Measurements from ENCODE around the gene IL17RB.

The IL17RB gene

DNA sequence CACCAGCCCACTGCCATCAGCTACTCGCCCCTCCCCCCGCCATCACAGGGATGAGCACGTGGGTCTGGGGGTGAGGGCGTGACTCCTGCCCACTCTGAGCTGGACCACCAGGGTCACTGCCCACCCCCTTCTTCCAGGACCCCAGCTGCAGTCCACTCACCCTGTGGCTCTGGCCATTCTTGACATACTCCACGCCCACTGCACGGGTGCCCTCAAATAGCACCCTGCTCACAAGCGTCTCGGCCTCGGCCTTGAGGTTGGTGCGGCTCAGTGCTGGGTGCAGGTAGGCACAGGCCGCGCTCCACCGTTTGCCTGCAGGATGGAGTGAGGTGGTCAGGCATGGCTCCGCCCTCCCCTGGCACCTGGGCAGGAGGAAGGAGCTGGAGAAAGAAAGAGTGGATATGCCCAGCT, 24.0 kb upstream of the IL17RB start:
- TF ChIP-seq, protein P1, sequence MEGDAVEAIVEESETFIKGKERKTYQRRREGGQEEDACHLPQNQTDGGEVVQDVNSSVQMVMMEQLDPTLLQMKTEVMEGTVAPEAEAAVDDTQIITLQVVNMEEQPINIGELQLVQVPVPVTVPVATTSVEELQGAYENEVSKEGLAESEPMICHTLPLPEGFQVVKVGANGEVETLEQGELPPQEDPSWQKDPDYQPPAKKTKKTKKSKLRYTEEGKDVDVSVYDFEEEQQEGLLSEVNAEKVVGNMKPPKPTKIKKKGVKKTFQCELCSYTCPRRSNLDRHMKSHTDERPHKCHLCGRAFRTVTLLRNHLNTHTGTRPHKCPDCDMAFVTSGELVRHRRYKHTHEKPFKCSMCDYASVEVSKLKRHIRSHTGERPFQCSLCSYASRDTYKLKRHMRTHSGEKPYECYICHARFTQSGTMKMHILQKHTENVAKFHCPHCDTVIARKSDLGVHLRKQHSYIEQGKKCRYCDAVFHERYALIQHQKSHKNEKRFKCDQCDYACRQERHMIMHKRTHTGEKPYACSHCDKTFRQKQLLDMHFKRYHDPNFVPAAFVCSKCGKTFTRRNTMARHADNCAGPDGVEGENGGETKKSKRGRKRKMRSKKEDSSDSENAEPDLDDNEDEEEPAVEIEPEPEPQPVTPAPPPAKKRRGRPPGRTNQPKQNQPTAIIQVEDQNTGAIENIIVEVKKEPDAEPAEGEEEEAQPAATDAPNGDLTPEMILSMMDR (conservative IDR thresholded peaks at IDR 0.05; ENCODE audit: low read depth, low read length) = no peak
- H3K4me3 ChIP-seq (ENCODE audit: low read length) = no peak overlapping the region
- no peak for DNase-seq (ENCODE audit: low read depth)

DNA sequence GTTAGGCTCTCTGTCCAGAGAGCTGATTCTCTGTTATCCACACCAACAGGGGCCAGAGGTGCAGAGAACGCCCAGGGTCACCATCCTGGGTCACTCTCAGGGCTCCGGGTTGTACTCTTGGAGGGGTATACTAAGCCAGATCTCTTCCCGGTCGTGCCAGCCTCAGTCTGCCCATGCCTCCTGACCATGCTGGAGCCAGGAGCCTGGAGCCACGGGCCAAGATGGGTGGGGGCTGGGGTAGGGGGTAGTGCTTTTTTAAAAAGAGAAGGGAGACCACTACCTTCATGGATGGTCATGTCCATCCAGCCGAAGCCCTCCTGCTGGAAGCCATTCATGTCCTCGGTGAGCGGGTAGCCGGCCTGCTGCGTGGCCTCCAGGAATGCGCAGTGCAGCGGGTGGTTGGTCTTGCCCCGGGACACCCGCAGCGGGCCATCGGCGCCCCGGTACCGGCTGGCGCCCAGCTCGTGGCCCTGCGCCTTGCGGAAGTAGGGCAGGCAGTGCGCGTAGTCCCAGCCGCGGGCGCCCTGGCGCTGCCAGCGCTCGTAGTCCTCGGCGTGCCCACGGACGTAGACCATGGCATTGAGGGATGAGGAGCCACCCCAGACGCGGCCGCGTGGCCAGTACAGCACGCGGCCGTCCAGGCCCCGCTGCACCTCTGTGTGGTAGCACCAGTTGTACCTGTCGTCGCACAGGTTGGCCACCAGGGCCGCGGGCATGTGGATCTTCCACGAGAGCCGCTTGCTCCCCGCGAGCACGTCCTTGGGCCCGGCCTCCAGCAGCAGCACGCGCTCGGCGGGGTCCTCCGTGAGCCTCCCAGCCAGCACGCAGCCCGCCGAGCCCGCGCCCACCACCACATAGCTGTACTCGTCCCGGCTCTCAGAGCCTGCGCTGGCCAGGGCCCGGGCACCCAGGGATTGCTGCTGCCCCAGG, 23.1 kb upstream of the IL17RB start:
- H3K4me3 ChIP-seq (ENCODE audit: low read length) = no peak overlapping the region
- TF ChIP-seq, protein P1 (conservative IDR thresholded peaks at IDR 0.05; ENCODE audit: low read depth, low read length) = no peak
- DNase-seq (ENCODE audit: low read depth) = no peak

DNA sequence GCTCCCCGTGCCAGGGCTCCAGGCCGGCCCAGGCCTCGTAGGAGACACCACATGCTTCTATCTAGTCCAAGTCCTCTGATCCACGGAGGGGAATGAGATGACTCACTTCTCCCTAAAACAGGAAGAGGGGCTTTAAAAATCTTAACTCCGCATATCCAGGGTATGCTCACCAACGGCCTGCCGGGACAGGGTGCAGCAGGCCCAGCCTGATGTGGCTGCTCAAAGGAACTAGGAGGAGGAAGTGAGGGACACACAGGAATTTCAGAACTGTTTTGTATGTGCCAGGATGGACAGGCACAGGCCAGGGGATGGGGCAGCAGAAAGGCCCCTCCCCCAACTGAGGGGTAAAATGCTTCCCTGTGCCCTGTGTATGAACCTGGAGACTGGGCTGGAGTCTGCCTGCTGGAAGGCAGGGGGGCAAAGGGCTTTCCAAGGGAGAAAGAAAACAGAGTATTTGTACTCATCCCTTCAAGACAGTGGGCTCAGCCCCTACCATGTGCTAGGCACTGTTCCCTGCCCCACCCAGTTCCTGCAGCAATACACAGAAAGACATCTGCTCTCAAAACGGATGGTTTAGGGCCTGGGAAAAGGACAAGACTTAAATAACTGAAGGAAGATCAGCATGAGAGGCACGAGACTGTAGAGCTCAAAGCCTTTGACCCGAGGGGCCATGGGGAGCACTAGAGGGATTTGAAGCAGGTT, 22.3 kb upstream of the IL17RB start:
- no peak for DNase-seq (ENCODE audit: low read depth)
- TF ChIP-seq, protein P1 (conservative IDR thresholded peaks at IDR 0.05; ENCODE audit: low read depth, low read length) = no peak
- H3K4me3 ChIP-seq (ENCODE audit: low read length) = no peak overlapping the region

DNA sequence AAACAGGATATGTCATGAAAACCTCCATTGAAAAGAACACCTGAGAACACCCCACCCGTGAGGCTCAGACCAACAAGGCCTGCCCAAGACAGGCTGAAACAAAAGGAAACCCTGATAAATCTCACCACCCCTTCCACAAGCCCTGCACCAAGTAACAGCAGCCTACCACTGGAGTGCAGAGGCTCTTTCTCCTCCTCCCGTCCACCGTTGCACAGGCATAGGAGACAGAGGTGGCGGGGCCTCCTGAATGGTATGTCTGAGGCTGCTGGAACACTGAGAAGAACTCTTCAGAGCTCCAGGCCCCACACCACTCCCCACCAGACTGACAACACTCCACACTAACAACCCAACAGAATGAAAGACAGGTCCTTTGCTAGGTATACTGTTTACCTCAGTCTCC, 21.6 kb upstream of the IL17RB start:
- no peak overlapping the region for H3K4me3 ChIP-seq (ENCODE audit: low read length)
- TF ChIP-seq, protein P1 (conservative IDR thresholded peaks at IDR 0.05; ENCODE audit: low read depth, low read length) = no peak
- no peak for DNase-seq (ENCODE audit: low read depth)

GRCh38 chr3:53826048-53826447, 20.3 kb upstream of the IL17RB start:
- TF ChIP-seq, protein P1 (conservative IDR thresholded peaks at IDR 0.05; ENCODE audit: low read depth, low read length) = no peak
- no peak for DNase-seq (ENCODE audit: low read depth)
- H3K4me3 ChIP-seq (ENCODE audit: low read length) = no peak overlapping the region

DNA sequence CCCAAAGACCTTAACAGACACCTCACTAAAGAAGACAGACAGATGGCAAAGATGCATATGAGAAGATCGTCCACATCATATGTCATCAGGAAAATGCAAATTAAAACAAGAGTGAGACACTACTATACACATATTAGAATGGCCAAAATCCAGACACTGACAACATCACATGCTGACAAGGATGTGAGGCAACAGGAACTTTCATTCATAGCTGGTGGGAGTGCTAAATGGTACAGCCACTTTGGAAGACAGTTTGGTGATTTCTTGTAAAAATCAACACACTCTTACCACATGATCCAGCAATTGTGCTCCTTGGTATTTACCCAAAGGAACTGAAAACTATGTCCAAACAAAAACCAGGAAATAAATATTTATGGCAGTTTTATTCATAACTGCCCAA, 17.8 kb upstream of the IL17RB start:
- no peak for DNase-seq (ENCODE audit: low read depth)
- TF ChIP-seq, protein P1 (conservative IDR thresholded peaks at IDR 0.05; ENCODE audit: low read depth, low read length) = no peak
- no peak overlapping the region for H3K4me3 ChIP-seq (ENCODE audit: low read length)

Data from retinal pigment epithelial cell (primary cell).